GM12878 (cell line): ENCODE results near the gene ARHGAP32. TPM values are rescaled to one million over a fixed set of nuclear protein-coding genes. Genes with fewer than 3 reads are reported as not detected.

Source experiments
- ATAC-seq: fragments of 200-7000 bp; cut with Tn5 transposase; 3 replicates; pipeline ENCODE4 v1.9.1; 2020; ENCODE audit warnings: mild to moderate bottlenecking, moderate library complexity
- BruUV-seq: library from RNA; stranded (reverse); fragments of 400-500 nt; replicated peaks from 2 replicates; lab custom pipeline; 2021; lab: Mats Ljungman, UMichigan
- CTCF ChIA-PET: fragments of 300-600 bp; sonication (Branson Sonifier 250); formaldehyde crosslinking; extraction: SDS; loops from one replicate; lab custom pipeline; 2021; ENCODE audit warnings: inconsistent platforms; lab: Yijun Ruan, JAX
- POLR2A ChIA-PET: fragments of 350-600 bp; formaldehyde crosslinking; extraction: SDS; loops from one replicate; lab custom pipeline; 2021; ENCODE audit warnings: inconsistent platforms; lab: Charles Lee
- RAD21 ChIA-PET: fragments of 300-600 bp; sonication (Branson Sonifier 250); formaldehyde crosslinking; loops from one replicate; lab custom pipeline; 2023; ENCODE audit warnings: antibody characterized with exemption; ENCODE audit not compliant: unreplicated experiment; lab: Charles Lee
- SMC1A ChIA-PET: fragments of 300-600 bp; sonication (Branson Sonifier 250); formaldehyde crosslinking; loops from one replicate; lab custom pipeline; 2023; ENCODE audit not compliant: unreplicated experiment, uncharacterized antibody; lab: Charles Lee
- DNase-seq: peaks from one replicate; pipeline ENCODE4 v3.0.0-alpha.2; 2011; ENCODE audit warnings: low read depth, low spot score
- FAIRE-seq: peaks from 3 replicates; lab custom pipeline; 2011; peaks lifted over from hg19 to GRCh38; lab: Jason Lieb, UNC
- H2AFZ ChIP-seq: 2 replicates; pipeline ENCODE4 v1.6.0; 2011; ENCODE audit warnings: low read depth, low read length, control low read depth; ENCODE audit not compliant: control insufficient read depth
- H3K27ac ChIP-seq: 2 replicates; pipeline ENCODE4 v1.5.1; 2011; ENCODE audit warnings: control low read depth; ENCODE audit not compliant: control insufficient read depth, insufficient read depth
- H3K27me3 ChIP-seq, 2 experiments: replicated peaks in 1 of 2; 2 replicates each; pipeline versions ENCODE4 v1.6.0 to v1.6.1; 2011; ENCODE audit warnings: low read length in 1 of 2; ENCODE audit not compliant: control insufficient read depth in 2 of 2, insufficient read depth in 2 of 2
- H3K36me3 ChIP-seq, 2 experiments: 2 replicates each; pipeline ENCODE4 v1.5.1; 2011; ENCODE audit warnings: low read length in 1 of 2; ENCODE audit not compliant: control insufficient read depth in 2 of 2, insufficient read depth in 2 of 2
- H3K4me1 ChIP-seq: 2 replicates; pipeline ENCODE4 v1.6.1; 2011; ENCODE audit warnings: mild to moderate bottlenecking, low read length, moderate library complexity, mixed read lengths; ENCODE audit not compliant: control insufficient read depth, insufficient read depth
- H3K4me2 ChIP-seq: 2 replicates; pipeline ENCODE4 v1.6.0; 2011; ENCODE audit warnings: control low read depth; ENCODE audit not compliant: control insufficient read depth, insufficient read depth
- H3K4me3 ChIP-seq: fragments of 200-600 bp; sonication (generic); 2 replicates; pipeline ENCODE4 v1.5.1; 2016
- H3K79me2 ChIP-seq: 2 replicates; pipeline ENCODE4 v1.6.0; 2011; ENCODE audit warnings: low read length; ENCODE audit not compliant: control insufficient read depth, insufficient read depth
- H3K9ac ChIP-seq: 2 replicates; pipeline ENCODE4 v1.8.0; 2011; ENCODE audit warnings: low read length, control low read depth, mixed read lengths; ENCODE audit not compliant: control insufficient read depth, insufficient read depth
- H3K9me3 ChIP-seq: replicated peaks from 3 replicates; pipeline ENCODE4 v1.5.1; 2011; ENCODE audit warnings: mild to moderate bottlenecking, low read length; ENCODE audit not compliant: control insufficient read depth, insufficient read depth
- H4K20me1 ChIP-seq: 2 replicates; pipeline ENCODE4 v1.6.0; 2011; ENCODE audit not compliant: control insufficient read depth, insufficient read depth
- POLR2A ChIP-seq: IDR thresholded peaks from 2 replicates; pipeline ENCODE4 v1.6.1; 2011; ENCODE audit warnings: low read depth, mild to moderate bottlenecking, low read length
- SPI1 ChIP-seq: IDR thresholded peaks from 2 replicates; pipeline ENCODE4 v1.6.1; 2011; ENCODE audit warnings: low read depth, mild to moderate bottlenecking, low read length, moderate library complexity, borderline replicate concordance; ENCODE audit not compliant: insufficient read depth
- ZBTB40 ChIP-seq: fragments of 450-650 bp; IDR thresholded peaks from 2 replicates; pipeline ENCODE4 v1.6.1; 2016; ENCODE audit warnings: mild to moderate bottlenecking, moderate library complexity, borderline replicate concordance
- WGBS: methylation state at CpG from one replicate; pipeline ENCODE4 v1.1.6; 2016; ENCODE audit warnings: low lambda C conversion rate; ENCODE audit not compliant: insufficient replicate concordance, insufficient coverage; ENCODE audit errors: missing lambda C conversion rate; 5-methylcytosine and 5-hydroxymethylcytosine counted together
- in situ Hi-C: fragments of 300-500 bp; cut with MboI; formaldehyde crosslinking; loops from 9 replicates; pipeline ENCODE4 v1.14.3; 2018; ENCODE audit warnings: mixed read lengths
- intact Hi-C: fragments of 100-400 bp; cut with micrococcal nuclease; formaldehyde crosslinking; loops from one replicate; pipeline ENCODE4 v1.14.2; 2022; ENCODE audit not compliant: unreplicated experiment
- polyA plus RNA-seq, 11 experiments: library from polyadenylated mRNA; depleted of rRNA in 4 of 11; unstranded in 6 of 11; stranded (reverse) in 5 of 11; fragments of >200 nt; fragmentation: Nextera tagmentation in 4 of 11; fragmentation: Illumina TruSeq in 1 of 11; extraction: Ambion mirVana in 4 of 11; extraction: Trizol in 1 of 11; gene quantifications; 1 replicate in 1 of 11; 2 replicates in 10 of 11; pipeline versions ENCODE4 v1.2.1 to v1.2.3, GENCODE V29; 2011 to 2016; ENCODE audit warnings: inconsistent platforms in 2 of 11, missing spikeins in 2 of 11, low read depth in 1 of 11
- total RNA-seq, 4 experiments: library from RNA; depleted of rRNA in 3 of 4; stranded (reverse); fragments of >200 nt in 3 of 4; fragmentation: Illumina TruSeq in 1 of 4; extraction: Trizol in 1 of 4; gene quantifications; 2 replicates each; pipeline versions ENCODE4 v1.2.1 to v1.2.3, GENCODE V29; 2013 to 2021

ARHGAP32 gene
- total and polyA plus RNA-seq, 10 of the 15 experiments (the other 5 are each of a cell fraction or from before 2014, with no cell fraction given), result under 0.01 to 0.46 (median 0.12) TPM; not detected in 1

- Histone ChIP-seq H2AFZ (no peak overlapping the region), H3K9me3 (no peaks in the 10 kb centered on the region), H4K20me1 (no peaks in the 10 kb centered on the region), H3K79me2 (no peaks in the 10 kb centered on the region), H3K9ac (no peak overlapping the region), H3K4me1 (no peaks in the 10 kb centered on the region), H3K27ac (no peak overlapping the region), H3K27me3 (no peaks in the 10 kb centered on the region), H3K4me3 (no peak overlapping the region), H3K36me3 (no peaks in the 10 kb centered on the region), H3K4me2 (no peak overlapping the region)
- ChIA-PET CTCF (interaction anchor here (1.1 kb wide), 1 partner anchor 190 kb away, joined by 4 read pairs; no protein-coding TSS in a partner anchor), RAD21 (no interaction called here), SMC1A (no interaction called here), POLR2A (interaction anchor here (0.6 kb wide), 1 partner anchor 115 kb away, joined by 3 read pairs; no protein-coding TSS in a partner anchor)
- TF ChIP-seq ZBTB40 (no peak), POLR2A (no peak), SPI1 (no peak)
- WGBS, result 8% methylated on average over 8 of the region's 8 CpGs
- DNase-seq (no peak), FAIRE-seq (no peak), ATAC-seq (no peak)
- in situ Hi-C loops (no loop called here), intact Hi-C loops (no loop called here)
- no TSS peak for BruUV-seq
Measured at GRCh38 chr11:129141748-129142523, 50.2 kb downstream of the ARHGAP32 start.
